IMR-90 (cell line): ENCODE data around the gene SMARCA2. TPM values are rescaled to one million over a fixed set of nuclear protein-coding genes. Genes with fewer than 3 reads are reported as not detected.

Experiments
- ATAC-seq: fragments of 200-7000 bp; cut with Tn5 transposase; 2 replicates; pipeline ENCODE4 v1.9.1; 2020; ENCODE audit warnings: low read depth, mild to moderate bottlenecking, moderate library complexity
- BruUV-seq: library from RNA; stranded (reverse); fragments of 400-500 nt; replicated peaks from 2 replicates; lab custom pipeline; 2021; lab: Mats Ljungman, UMichigan
- CTCF ChIA-PET: fragments of 300-600 bp; formaldehyde crosslinking; extraction: SDS; loops from one replicate; lab custom pipeline; 2021; ENCODE audit warnings: antibody characterized with exemption; lab: Yijun Ruan, JAX
- POLR2A ChIA-PET: fragments of 300-600 bp; sonication (Branson Sonifier 250); formaldehyde crosslinking; loops from one replicate; lab custom pipeline; 2022; ENCODE audit warnings: antibody characterized with exemption; ENCODE audit not compliant: unreplicated experiment; lab: Charles Lee
- DNase-seq: peaks from one replicate; pipeline ENCODE4 v3.0.0; 2013
- H2AFZ ChIP-seq: replicated peaks from 2 replicates; pipeline ENCODE3; 2013; ENCODE audit warnings: low read length, mild to moderate bottlenecking; ENCODE audit not compliant: poor library complexity
- H2AK5ac ChIP-seq: 2 replicates; pipeline ENCODE4 v1.6.1; 2013; ENCODE audit warnings: low read depth, low read length, inconsistent platforms
- H2AK9ac ChIP-seq: replicated peaks from 2 replicates; pipeline ENCODE3; 2013; ENCODE audit warnings: mild to moderate bottlenecking, low read depth, low read length, moderate library complexity; ENCODE audit not compliant: poor library complexity
- H2BK120ac ChIP-seq: 2 replicates; pipeline ENCODE4 v1.6.1; 2013; ENCODE audit warnings: low read depth, low read length, inconsistent platforms
- H2BK15ac ChIP-seq: 3 replicates; pipeline ENCODE4 v1.6.1; 2013; ENCODE audit warnings: low read depth, low read length, inconsistent platforms
- H2BK20ac ChIP-seq: 2 replicates; pipeline ENCODE4 v1.6.1; 2013; ENCODE audit warnings: low read depth, mild to moderate bottlenecking, inconsistent platforms, low read length, moderate library complexity
- H2BK5ac ChIP-seq: 2 replicates; pipeline ENCODE4 v1.6.1; 2013; ENCODE audit warnings: mild to moderate bottlenecking, low read depth, low read length, inconsistent platforms; ENCODE audit not compliant: poor library complexity, severe bottlenecking
- H3K14ac ChIP-seq: replicated peaks from 2 replicates; pipeline ENCODE4 v1.6.1; 2013; ENCODE audit warnings: low read depth, low read length, inconsistent platforms
- H3K18ac ChIP-seq: 2 replicates; pipeline ENCODE4 v1.6.1; 2013; ENCODE audit warnings: low read depth, low read length, control low read depth
- H3K23ac ChIP-seq: 2 replicates; pipeline ENCODE4 v1.6.1; 2013; ENCODE audit warnings: low read depth, low read length, inconsistent platforms
- H3K27ac ChIP-seq: 2 replicates; pipeline ENCODE4 v1.5.1; 2013; ENCODE audit warnings: mild to moderate bottlenecking, control low read depth, low read length; ENCODE audit not compliant: insufficient read depth
- H3K27me3 ChIP-seq: 2 replicates; pipeline ENCODE4 v1.6.1; 2013; ENCODE audit warnings: low read length; ENCODE audit not compliant: control insufficient read depth, insufficient read depth
- H3K36me3 ChIP-seq: 2 replicates; pipeline ENCODE4 v1.6.1; 2013; ENCODE audit warnings: low read length, mixed read lengths; ENCODE audit not compliant: control insufficient read depth, insufficient read depth
- H3K4ac ChIP-seq: 2 replicates; pipeline ENCODE4 v1.6.1; 2013; ENCODE audit warnings: low read depth, low read length, inconsistent platforms
- H3K4me1 ChIP-seq: 2 replicates; pipeline ENCODE4 v1.6.1; 2013; ENCODE audit warnings: low read length, mixed read lengths; ENCODE audit not compliant: control insufficient read depth, insufficient read depth
- H3K4me2 ChIP-seq: 2 replicates; pipeline ENCODE4 v1.6.1; 2013; ENCODE audit warnings: low read depth, mild to moderate bottlenecking, control low read depth, low read length, moderate library complexity
- H3K4me3 ChIP-seq: 2 replicates; pipeline ENCODE4 v1.5.1; 2013; ENCODE audit warnings: low read depth, mild to moderate bottlenecking, control low read depth, low read length, moderate library complexity; ENCODE audit not compliant: insufficient read depth
- H3K56ac ChIP-seq: 2 replicates; pipeline ENCODE4 v1.6.1; 2013; ENCODE audit warnings: low read length, inconsistent platforms; ENCODE audit not compliant: insufficient read depth; ENCODE audit errors: extremely low read depth
- H3K79me1 ChIP-seq, 2 experiments: 2 replicates each; pipeline ENCODE4 v1.6.1; 2013; ENCODE audit warnings: low read length in 2 of 2, inconsistent platforms in 1 of 2, low read depth in 1 of 2
- H3K9ac ChIP-seq: 2 replicates; pipeline ENCODE4 v1.6.1; 2013; ENCODE audit warnings: low read depth, low read length, control low read depth
- H3K9me1 ChIP-seq: 2 replicates; pipeline ENCODE4 v1.6.1; 2013; ENCODE audit warnings: low read length, inconsistent platforms; ENCODE audit not compliant: insufficient read depth
- H3K9me3 ChIP-seq: 2 replicates; pipeline ENCODE4 v1.6.1; 2013; ENCODE audit warnings: low read length; ENCODE audit not compliant: control insufficient read depth, insufficient read depth
- H4K20me1 ChIP-seq: 2 replicates; pipeline ENCODE4 v1.6.1; 2013; ENCODE audit warnings: low read length, inconsistent platforms; ENCODE audit not compliant: insufficient read depth
- H4K5ac ChIP-seq: 2 replicates; pipeline ENCODE4 v1.6.1; 2013; ENCODE audit warnings: mild to moderate bottlenecking, low read depth, low read length, control low read depth
- H4K8ac ChIP-seq, 2 experiments: 2 replicates each; pipeline ENCODE4 v1.6.1; 2013; ENCODE audit warnings: low read depth in 2 of 2, low read length in 2 of 2, control low read depth in 1 of 2, inconsistent platforms in 1 of 2
- H4K91ac ChIP-seq: 2 replicates; pipeline ENCODE4 v1.6.1; 2013; ENCODE audit warnings: low read depth, low read length, inconsistent platforms; ENCODE audit not compliant: insufficient read depth
- CEBPB ChIP-seq: IDR thresholded peaks from 2 replicates; pipeline ENCODE4 v1.6.1; 2012; ENCODE audit warnings: low read depth, low read length, improper control_type of control experiment
- RFX5 ChIP-seq: IDR thresholded peaks from 2 replicates; pipeline ENCODE4 v1.8.0; 2012; ENCODE audit warnings: low read depth, mild to moderate bottlenecking, low read length, moderate library complexity
- WGBS, 2 experiments: methylation state at CpG; one replicate each; pipeline versions ENCODE4 v1.1.5 to v1.1.7; 2013; ENCODE audit warnings: missing lambda C conversion rate in 2 of 2; ENCODE audit not compliant: insufficient read length in 1 of 2; ENCODE audit errors: extremely low coverage in 2 of 2; 5-methylcytosine and 5-hydroxymethylcytosine counted together
- dilution Hi-C: fragments of 300-500 bp; cut with HindIII; formaldehyde crosslinking; loops from one replicate; pipeline ENCODE4 v1.14.3; 2018; ENCODE audit warnings: low sequenced_read_pairs; ENCODE audit not compliant: unreplicated experiment
- in situ Hi-C: fragments of 300-500 bp; cut with MboI; formaldehyde crosslinking; loops from 3 replicates; pipeline ENCODE4 v1.14.3; 2019; ENCODE audit warnings: low sequenced_read_pairs, inconsistent platforms, mixed read lengths
- intact Hi-C: fragments of 100-400 bp; cut with micrococcal nuclease; formaldehyde crosslinking; loops from 2 replicates; pipeline ENCODE4 v1.10.0; 2022
- polyA plus RNA-seq, 3 experiments: library from polyadenylated mRNA; depleted of rRNA; stranded (reverse); fragments of >200 nt; gene quantifications; 2 replicates each; pipeline ENCODE4 v1.2.3, GENCODE V29; 2012; ENCODE audit warnings: low replicate concordance in 1 of 3
- total RNA-seq: library from RNA; depleted of rRNA; stranded (reverse); fragments of >200 nt; gene quantifications from 2 replicates; pipeline ENCODE4 v1.2.3, GENCODE V29; 2012
- TF ChIP-seq, protein P1 (sequence below): conservative IDR thresholded peaks from 2 replicates; pipeline ENCODE4 v1.5.1; 2012; ENCODE audit warnings: mild to moderate bottlenecking, low read depth, low read length, improper control_type of control experiment

SMARCA2 gene
- total and polyA plus RNA-seq, 2 of the 4 experiments (the other 2 are of a cell fraction) = 25.3 to 26.7 TPM

DNA sequence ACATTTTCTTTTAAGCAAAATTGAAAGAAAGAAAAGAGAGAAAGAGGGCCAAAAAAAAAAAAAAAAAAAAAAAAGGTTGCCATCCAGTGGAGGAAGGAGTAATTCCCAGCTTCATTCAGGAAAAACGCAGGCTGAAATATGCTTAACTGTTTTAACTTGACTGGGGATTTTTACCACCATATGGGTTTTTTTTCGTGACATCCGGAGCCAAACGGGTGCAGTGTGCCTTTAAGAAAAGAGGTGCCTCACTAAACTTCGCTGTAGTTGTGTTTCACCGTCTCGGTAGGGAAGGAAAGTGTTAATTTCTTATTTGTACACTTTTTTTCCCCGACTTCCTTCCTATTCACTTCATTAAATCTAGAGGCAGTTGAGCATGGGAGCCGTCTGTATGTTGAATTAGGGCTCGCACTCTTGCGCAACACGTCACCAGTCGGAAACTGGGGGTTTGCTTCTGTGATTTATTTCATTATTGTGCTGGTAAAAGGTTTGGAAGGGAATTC is 143.0 kb downstream of the SMARCA2 start:
- Histone ChIP-seq H2BK120ac (peak overlapping the region; percentile 73), H3K79me1 (peaks cover 3 to 22% of the 10 kb centered on the region in 2 experiments; a peak in 3 of 4 replicates), H3K36me3 (peaks cover 2% of the 10 kb centered on the region; the same call in 1 of the 2 replicates), H3K4me3 (peak overlapping the region; percentile 41), H3K4ac (peak overlapping the region; percentile 61), H3K14ac (peak overlapping the region; percentile 76), H3K56ac (peak overlapping the region; percentile 33), H3K23ac (peak overlapping the region; percentile 66), H3K18ac (peak overlapping the region; percentile 13; the same call in 1 of the 2 replicates), H2AFZ (peak overlapping the region; percentile 86), H2BK5ac (peak overlapping the region; percentile 82), H4K20me1 (no peaks in the 10 kb centered on the region), H4K8ac (peak overlapping the region; percentile 15 to 41), H2BK20ac (no peak overlapping the region; the same call in 1 of the 2 replicates), H2BK15ac (peak overlapping the region; percentile 13; the same call in 1 of the 3 replicates), H2AK9ac (no peak overlapping the region), H3K27ac (peak overlapping the region; percentile 79), H4K91ac (peak overlapping the region; percentile 12; the same call in 1 of the 2 replicates), H3K4me2 (peak overlapping the region; percentile 86), H3K4me1 (peaks cover 5% of the 10 kb centered on the region; the same call in 1 of the 2 replicates), H4K5ac (peak overlapping the region; percentile 32), H3K9me3 (no peaks in the 10 kb centered on the region), H3K9me1 (no peaks in the 10 kb centered on the region), H2AK5ac (no peak overlapping the region), H3K9ac (peak overlapping the region; percentile 81), H3K27me3 (no peaks in the 10 kb centered on the region)
- in situ Hi-C loops (no loop called here), dilution Hi-C loops (no loop called here), intact Hi-C loops (loop anchor here (1.0 to 5.0 kb wide), 5 partner anchors 83 to 684 kb away; partner anchors contain the start of genes PUM3 and VLDLR)
- POLR2A ChIA-PET = interaction anchor here (0.5 to 0.6 kb wide), 2 partner anchors 686 to 1142 kb away, joined by 4 to 9 read pairs; partner anchors contain the start of gene PUM3
- DNase-seq = peak; percentile 67
- CTCF ChIA-PET = interaction anchor here (0.6 to 1.7 kb wide), 8 partner anchors 9 to 825 kb away, joined by 3 to 11 read pairs (median 4); no protein-coding TSS in a partner anchor
- peak; percentile 54 for ATAC-seq
- WGBS, 2 experiments = 0% methylated on average over 4 of the region's 13 CpGs; no CpG with 5 or more reads in 1 of the 2 experiments
- TF ChIP-seq, protein P1, sequence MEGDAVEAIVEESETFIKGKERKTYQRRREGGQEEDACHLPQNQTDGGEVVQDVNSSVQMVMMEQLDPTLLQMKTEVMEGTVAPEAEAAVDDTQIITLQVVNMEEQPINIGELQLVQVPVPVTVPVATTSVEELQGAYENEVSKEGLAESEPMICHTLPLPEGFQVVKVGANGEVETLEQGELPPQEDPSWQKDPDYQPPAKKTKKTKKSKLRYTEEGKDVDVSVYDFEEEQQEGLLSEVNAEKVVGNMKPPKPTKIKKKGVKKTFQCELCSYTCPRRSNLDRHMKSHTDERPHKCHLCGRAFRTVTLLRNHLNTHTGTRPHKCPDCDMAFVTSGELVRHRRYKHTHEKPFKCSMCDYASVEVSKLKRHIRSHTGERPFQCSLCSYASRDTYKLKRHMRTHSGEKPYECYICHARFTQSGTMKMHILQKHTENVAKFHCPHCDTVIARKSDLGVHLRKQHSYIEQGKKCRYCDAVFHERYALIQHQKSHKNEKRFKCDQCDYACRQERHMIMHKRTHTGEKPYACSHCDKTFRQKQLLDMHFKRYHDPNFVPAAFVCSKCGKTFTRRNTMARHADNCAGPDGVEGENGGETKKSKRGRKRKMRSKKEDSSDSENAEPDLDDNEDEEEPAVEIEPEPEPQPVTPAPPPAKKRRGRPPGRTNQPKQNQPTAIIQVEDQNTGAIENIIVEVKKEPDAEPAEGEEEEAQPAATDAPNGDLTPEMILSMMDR = peak; percentile 23; the same call in 1 of the 2 replicates
- TF ChIP-seq CEBPB = peak; percentile 99
- no peak for TF ChIP-seq RFX5
- BruUV-seq = no TSS peak
